Bronchial epithelial cell (primary cell): ENCODE results near the gene PTPRT. TPM values are rescaled to one million over a fixed set of nuclear protein-coding genes. Genes with fewer than 3 reads are reported as not detected.

ENCODE experiments used
- DNase-seq: peaks from one replicate; pipeline ENCODE4 v3.0.0-alpha.2; 2010; ENCODE audit warnings: low read depth
- FAIRE-seq: peaks from 2 replicates; lab custom pipeline; 2011; peaks lifted over from hg19 to GRCh38; lab: Jason Lieb, UNC
- H3K27me3 ChIP-seq: 2 replicates; pipeline ENCODE4 v1.5.1; 2011; ENCODE audit warnings: low read length; ENCODE audit not compliant: control insufficient read depth, insufficient read depth
- H3K36me3 ChIP-seq: 2 replicates; pipeline ENCODE4 v1.5.1; 2011; ENCODE audit warnings: low read length; ENCODE audit not compliant: control insufficient read depth, insufficient read depth
- H3K4me3 ChIP-seq: 2 replicates; pipeline ENCODE4 v1.5.1; 2011; ENCODE audit warnings: mild to moderate bottlenecking, low read depth, low read length, control low read depth
- CTCF ChIP-seq: IDR thresholded peaks from 2 replicates; pipeline ENCODE4 v1.5.1; 2011; ENCODE audit warnings: mild to moderate bottlenecking, moderate library complexity, low read length, control low read depth, inconsistent platforms; ENCODE audit not compliant: insufficient read depth, severe bottlenecking
- total RNA-seq: library from RNA; depleted of rRNA; stranded (reverse); fragments of >200 nt; gene quantifications from 2 replicates; pipeline ENCODE4 v1.2.1, GENCODE V29; 2014

Gene PTPRT
- total RNA-seq, 1 donor from 2014 or later, result not detected

DNA sequence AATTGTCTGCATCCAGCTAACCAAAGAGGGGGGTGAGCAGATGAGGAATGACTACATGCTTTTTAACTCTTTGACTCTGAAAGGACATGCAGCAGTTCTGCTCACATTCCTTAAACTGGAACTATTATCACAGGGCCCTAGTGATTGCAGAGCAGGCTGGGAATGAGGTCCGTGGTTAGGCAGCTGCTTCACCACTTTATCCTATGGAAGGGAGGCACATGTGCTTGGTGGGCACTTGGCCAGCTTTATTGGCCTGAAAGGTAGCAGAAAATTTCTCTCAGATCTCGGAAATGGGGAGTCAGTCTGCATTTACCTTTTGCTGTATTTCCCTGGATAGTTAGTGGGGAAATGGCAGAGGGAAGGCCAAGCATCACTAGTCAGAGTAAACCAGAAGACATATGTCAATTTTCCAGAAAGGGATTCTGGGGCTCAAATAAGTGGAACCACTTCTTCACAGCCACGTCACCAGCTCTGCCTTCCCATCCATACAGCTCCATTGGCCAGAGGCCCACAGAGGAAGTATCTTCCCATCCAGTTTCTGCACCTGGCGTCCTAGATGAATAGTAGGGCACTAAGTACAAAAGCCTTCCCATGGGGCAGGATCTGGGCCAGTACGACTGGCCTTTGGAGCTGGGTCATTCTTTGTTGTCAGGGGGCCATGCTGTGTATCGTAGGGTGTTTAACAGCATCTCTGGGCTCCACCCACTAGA, 444.8 kb downstream of the PTPRT start:
- TF ChIP-seq CTCF, result no peak
- DNase-seq, result no peak
- FAIRE-seq, result no peak

GRCh38 chr20:42742926-42743325, 446.8 kb downstream of the PTPRT start:
- no peak for FAIRE-seq
- Histone ChIP-seq H3K4me3 (no peak overlapping the region), H3K36me3 (no peaks in the 10 kb centered on the region), H3K27me3 (no peaks in the 10 kb centered on the region)
- TF ChIP-seq CTCF, result no peak
- DNase-seq, result no peak

More for the DNA sequence above, 444.8 kb downstream of the PTPRT start:
- Histone ChIP-seq H3K36me3 (no peaks in the 10 kb centered on the region), H3K4me3 (no peak overlapping the region), H3K27me3 (no peaks in the 10 kb centered on the region)

DNA sequence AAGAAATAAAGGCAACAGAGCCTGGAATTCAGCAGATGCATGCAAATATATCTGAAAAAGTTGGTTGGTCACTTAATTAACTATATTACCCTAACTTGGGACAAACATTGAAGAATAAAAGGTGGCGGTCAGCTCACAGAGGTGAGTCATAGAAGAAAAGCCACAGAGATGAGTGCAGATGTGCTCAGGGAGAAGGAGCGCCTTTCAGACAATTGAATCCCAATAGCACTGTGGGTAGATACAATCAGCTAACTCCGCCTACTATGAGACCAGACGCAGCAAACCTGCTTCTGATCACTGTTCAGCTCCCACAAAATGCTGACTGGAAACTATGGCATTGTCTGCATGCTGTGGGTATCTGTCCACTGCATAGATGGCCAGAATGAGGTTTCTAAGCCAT, 447.8 kb downstream of the PTPRT start:
- FAIRE-seq (no peak), DNase-seq (no peak)
- Histone ChIP-seq H3K27me3 (no peaks in the 10 kb centered on the region), H3K36me3 (no peaks in the 10 kb centered on the region), H3K4me3 (no peak overlapping the region)
- TF ChIP-seq CTCF, result no peak

DNA sequence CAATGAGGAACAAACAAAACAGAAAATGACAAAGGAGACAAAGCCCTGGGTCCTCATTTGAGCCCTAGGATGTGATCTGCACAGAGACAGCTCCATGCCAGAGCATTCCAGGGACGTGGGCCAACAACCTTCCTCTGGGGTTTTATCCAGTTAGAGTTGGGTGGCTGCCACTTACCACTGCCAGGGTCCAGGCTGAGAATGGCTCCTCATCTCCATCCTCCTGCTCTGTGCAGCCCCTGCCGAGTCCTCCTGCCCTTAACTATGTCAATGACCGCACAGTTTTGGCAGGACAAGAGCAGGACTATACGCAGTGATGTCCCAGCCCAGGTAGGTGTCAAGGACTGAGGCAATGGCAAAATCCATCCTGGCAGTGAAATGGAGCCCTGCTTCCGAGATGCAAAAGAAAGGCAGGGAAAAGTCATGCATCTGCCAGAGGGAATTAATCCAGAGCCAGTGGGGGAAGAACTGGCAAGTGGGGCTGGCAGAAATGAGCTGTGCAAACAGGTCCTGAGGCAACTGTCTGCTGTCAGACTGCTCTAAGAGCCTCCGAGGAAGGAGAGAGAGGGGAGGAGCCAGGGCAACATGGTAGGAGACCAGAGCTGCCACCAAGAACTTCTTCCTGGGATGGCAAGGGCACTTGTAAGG, 449.4 kb downstream of the PTPRT start:
- H3K36me3 ChIP-seq, result no peaks in the 10 kb centered on the region
- no peak overlapping the region for H3K4me3 ChIP-seq
- FAIRE-seq, result no peak
- no peak for DNase-seq
- H3K27me3 ChIP-seq, result no peaks in the 10 kb centered on the region
- TF ChIP-seq CTCF, result no peak

DNA sequence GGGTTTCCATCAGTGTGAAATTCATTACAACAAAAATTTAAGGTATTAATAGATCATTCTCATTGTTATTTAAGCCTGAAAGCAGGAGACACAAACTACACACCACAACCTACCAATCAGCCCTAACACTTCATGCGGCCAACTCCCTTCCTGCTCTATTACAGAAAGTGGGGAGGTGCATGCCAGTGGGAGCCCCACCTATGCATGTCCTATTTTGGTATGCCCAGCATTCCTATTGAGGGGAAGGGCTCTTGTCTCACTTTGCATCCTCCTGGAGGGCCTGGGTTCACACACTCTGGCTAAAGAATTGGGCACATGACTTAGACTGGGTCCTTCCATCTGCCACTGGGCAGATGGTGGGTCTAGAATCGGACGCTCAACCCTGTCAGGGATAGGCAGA, 450.0 kb downstream of the PTPRT start:
- FAIRE-seq, result no peak

More for the DNA sequence above, 450.0 kb downstream of the PTPRT start:
- Histone ChIP-seq H3K36me3 (no peaks in the 10 kb centered on the region), H3K4me3 (no peak overlapping the region), H3K27me3 (no peaks in the 10 kb centered on the region)
- no peak for TF ChIP-seq CTCF
- no peak for DNase-seq
